Activated CD4-positive, alpha-beta memory T cell treated with anti-CD3 and anti-CD28 coated beads for 36 hours (primary cell): ENCODE data around the gene C20orf173. TPM values are rescaled to one million over a fixed set of nuclear protein-coding genes. Genes with fewer than 3 reads are reported as not detected.
"Not testable (repeated sequence)": the region's sequence is repeated elsewhere in the genome, so short reads cannot be mapped to it uniquely, and the experiment has no call there.

Experiments used
- CTCF ChIA-PET: fragments of 350-600 bp; sonication (Branson Sonifier 250); formaldehyde crosslinking; loops from one replicate; lab custom pipeline; 2021; ENCODE audit warnings: antibody characterized with exemption, inconsistent platforms; lab: Charles Lee
- POLR2A ChIA-PET: fragments of 350-600 bp; sonication (Branson Sonifier 250); formaldehyde crosslinking; loops from one replicate; lab custom pipeline; 2021; ENCODE audit warnings: antibody characterized with exemption; lab: Charles Lee
- DNase-seq: peaks from one replicate; pipeline ENCODE4 v3.0.0-alpha.2; 2020
- H3K27ac Mint-ChIP-seq: one replicate; pipeline ENCODE4 v1.8.0; 2021; ENCODE audit warnings: mixed read lengths
- H3K27me3 Mint-ChIP-seq: one replicate; pipeline ENCODE4 v1.8.0; 2021; ENCODE audit warnings: mixed read lengths
- H3K36me3 Mint-ChIP-seq: one replicate; pipeline ENCODE4 v1.8.0; 2021; ENCODE audit warnings: mixed read lengths
- H3K4me1 Mint-ChIP-seq: one replicate; pipeline ENCODE4 v1.8.0; 2021; ENCODE audit warnings: low read depth, mixed read lengths
- H3K4me3 Mint-ChIP-seq: one replicate; pipeline ENCODE4 v1.8.0; 2021; ENCODE audit warnings: mild to moderate bottlenecking, mixed read lengths
- H3K9me3 Mint-ChIP-seq: one replicate; pipeline ENCODE4 v1.8.0; 2021; ENCODE audit warnings: mixed read lengths
- intact Hi-C: fragments of 100-400 bp; cut with micrococcal nuclease; formaldehyde crosslinking; loops from one replicate; pipeline ENCODE4 v1.15.1; 2023
- total RNA-seq, 2 experiments: library from RNA; stranded (reverse); gene quantifications; one replicate each; pipeline ENCODE4 v1.2.3, GENCODE V29; 2021

The C20orf173 gene
- total RNA-seq, 2 experiments from 2014 or later, result not detected

- DNase-seq, H3K27ac Mint-ChIP-seq, POLR2A ChIA-PET, H3K36me3 Mint-ChIP-seq, H3K4me1 Mint-ChIP-seq, H3K27me3 Mint-ChIP-seq, H3K9me3 Mint-ChIP-seq, intact Hi-C loops, H3K4me3 Mint-ChIP-seq: not testable (repeated sequence)
- CTCF ChIA-PET, result interaction anchor here (2.0 kb wide), 1 partner anchor 54 kb away, joined by 9 read pairs; no protein-coding TSS in a partner anchor
These were observed 11.7 kb downstream of the C20orf173 start for GRCh38 chr20:35517767-35518166.

- ChIA-PET CTCF (interaction anchor here (2.0 kb wide), 1 partner anchor 54 kb away, joined by 9 read pairs; no protein-coding TSS in a partner anchor), POLR2A (no interaction called here)
These were observed 12.3 kb downstream of the C20orf173 start for GRCh38 chr20:35517125-35517524.

GRCh38 chr20:35515949-35516645, 13.4 kb downstream of the C20orf173 start:
- Mint-ChIP-seq H3K36me3 (peaks cover 12% of the 10 kb centered on the region), H3K27me3 (no peaks in the 10 kb centered on the region), H3K4me1 (no peaks in the 10 kb centered on the region), H3K4me3 (no peak overlapping the region), H3K9me3 (no peaks in the 10 kb centered on the region), H3K27ac (no peak overlapping the region)
- no peak for DNase-seq
- intact Hi-C loops, result no loop called here
- ChIA-PET CTCF (interaction anchor here (2.0 kb wide), 1 partner anchor 53 kb away, joined by 9 read pairs; no protein-coding TSS in a partner anchor), POLR2A (no interaction called here)

More at GRCh38 chr20:35517125-35517524, 12.3 kb downstream of the C20orf173 start:
- intact Hi-C loops, result no loop called here
- Mint-ChIP-seq H3K36me3 (peaks cover 7% of the 10 kb centered on the region), H3K9me3 (no peaks in the 10 kb centered on the region), H3K27me3 (no peaks in the 10 kb centered on the region), H3K27ac (no peak overlapping the region), H3K4me1 (no peaks in the 10 kb centered on the region), H3K4me3 (no peak overlapping the region)
- no peak for DNase-seq

- intact Hi-C loops, result no loop called here
- CTCF ChIA-PET, result no interaction called here
- POLR2A ChIA-PET, result no interaction called here
- Mint-ChIP-seq H3K4me1 (no peaks in the 10 kb centered on the region), H3K27me3 (no peaks in the 10 kb centered on the region), H3K27ac (no peak overlapping the region), H3K9me3 (no peaks in the 10 kb centered on the region), H3K4me3 (no peak overlapping the region), H3K36me3 (peaks cover 12% of the 10 kb centered on the region)
- no peak for DNase-seq
These were observed 14.1 kb downstream of the C20orf173 start for GRCh38 chr20:35515341-35515740.

GRCh38 chr20:35514371-35514932, 15.0 kb downstream of the C20orf173 start:
- Mint-ChIP-seq H3K36me3 (peaks cover 15% of the 10 kb centered on the region), H3K27me3 (no peaks in the 10 kb centered on the region), H3K4me1 (no peaks in the 10 kb centered on the region), H3K9me3 (no peaks in the 10 kb centered on the region), H3K4me3 (no peak overlapping the region), H3K27ac (no peak overlapping the region)
- POLR2A ChIA-PET, result no interaction called here
- CTCF ChIA-PET, result no interaction called here
- DNase-seq, result no peak
- intact Hi-C loops, result no loop called here

GRCh38 chr20:35511814-35512420, 17.5 kb downstream of the C20orf173 start:
- H3K4me3 Mint-ChIP-seq, result no peak overlapping the region
- peaks cover 25% of the 10 kb centered on the region for H3K36me3 Mint-ChIP-seq
- CTCF ChIA-PET, result interaction anchor here (1.1 to 1.4 kb wide), 3 partner anchors 45 to 71 kb away, joined by 3 to 4 read pairs (median 3); partner anchors contain the start of gene CEP250
- no peaks in the 10 kb centered on the region for H3K27me3 Mint-ChIP-seq
- no peaks in the 10 kb centered on the region for H3K9me3 Mint-ChIP-seq
- DNase-seq, result no peak
- intact Hi-C loops, result no loop called here
- peak overlapping the region; percentile 11 for H3K27ac Mint-ChIP-seq
- peaks cover 3% of the 10 kb centered on the region for H3K4me1 Mint-ChIP-seq
- POLR2A ChIA-PET, result no interaction called here

- CTCF ChIA-PET, result interaction anchor here (0.7 to 1.1 kb wide), 4 partner anchors 45 to 405 kb away, joined by 3 to 6 read pairs (median 3); no protein-coding TSS in a partner anchor
- peaks cover 26% of the 10 kb centered on the region for H3K36me3 Mint-ChIP-seq
- peaks cover 11% of the 10 kb centered on the region for H3K4me1 Mint-ChIP-seq
- no peak for DNase-seq
- H3K4me3 Mint-ChIP-seq, result no peak overlapping the region
- H3K27me3 Mint-ChIP-seq, result no peaks in the 10 kb centered on the region
- no peaks in the 10 kb centered on the region for H3K9me3 Mint-ChIP-seq
- intact Hi-C loops, result no loop called here
- POLR2A ChIA-PET, result interaction anchor here (0.6 kb wide), 1 partner anchor 98 kb away, joined by 3 read pairs; no protein-coding TSS in a partner anchor
- no peak overlapping the region for H3K27ac Mint-ChIP-seq
These were observed 18.3 kb downstream of the C20orf173 start for GRCh38 chr20:35510951-35511735.

DNA sequence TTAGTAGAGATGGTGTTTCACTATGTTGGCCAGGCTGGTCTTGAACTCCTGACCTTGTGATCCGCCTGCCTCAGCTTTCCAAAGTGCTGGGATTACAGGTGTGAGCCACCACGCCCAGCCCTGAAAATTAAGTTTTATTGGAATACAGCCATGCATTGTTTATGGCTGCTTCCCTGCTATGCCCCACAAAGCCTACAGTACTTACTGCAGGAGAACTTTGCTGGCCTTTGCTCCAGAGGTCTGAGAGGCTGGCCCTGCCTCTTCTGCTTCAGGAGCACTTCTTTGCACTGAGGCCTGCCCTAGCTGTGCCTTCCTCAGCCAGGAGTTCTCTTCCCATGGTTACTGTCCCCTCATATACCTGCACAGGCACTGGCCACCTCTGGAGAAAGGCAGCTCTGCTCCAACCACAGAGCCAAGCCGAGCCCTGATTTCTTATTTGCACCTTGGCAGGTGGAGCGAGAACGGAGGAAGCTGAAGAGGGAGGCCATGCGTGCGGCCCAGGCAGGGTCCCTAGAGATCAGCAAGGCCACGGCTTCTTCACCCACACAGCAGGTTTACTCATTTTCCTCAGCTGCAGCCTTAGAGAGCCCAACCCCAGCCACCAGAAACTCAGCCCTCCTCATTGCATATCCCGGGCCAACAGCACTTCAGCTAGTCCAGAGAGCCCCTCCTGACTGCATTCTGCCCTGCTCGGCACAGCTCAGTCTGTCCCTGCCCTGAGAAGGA, 20.8 kb downstream of the C20orf173 start:
- Mint-ChIP-seq H3K27ac (no peak overlapping the region), H3K4me3 (no peak overlapping the region), H3K36me3 (peaks cover 37% of the 10 kb centered on the region), H3K27me3 (no peaks in the 10 kb centered on the region), H3K9me3 (no peaks in the 10 kb centered on the region), H3K4me1 (peaks cover 26% of the 10 kb centered on the region)
- intact Hi-C loops, result no loop called here
- DNase-seq, result no peak
- POLR2A ChIA-PET, result interaction anchor here (0.7 kb wide), 1 partner anchor 22 kb away, joined by 3 read pairs; no protein-coding TSS in a partner anchor
- CTCF ChIA-PET, result no interaction called here

- Mint-ChIP-seq H3K4me3 (no peak overlapping the region), H3K27me3 (no peaks in the 10 kb centered on the region), H3K27ac (peak overlapping the region; percentile 70), H3K9me3 (no peaks in the 10 kb centered on the region), H3K4me1 (peaks cover 26% of the 10 kb centered on the region), H3K36me3 (peaks cover 49% of the 10 kb centered on the region)
- CTCF ChIA-PET, result interaction anchor here (0.8 kb wide), 1 partner anchor 43 kb away, joined by 5 read pairs; no protein-coding TSS in a partner anchor
- peak; percentile 25 for DNase-seq
- POLR2A ChIA-PET, result no interaction called here
- intact Hi-C loops, result no loop called here
These were observed 22.4 kb downstream of the C20orf173 start for GRCh38 chr20:35506872-35507638.

- intact Hi-C loops, result no loop called here
- no peak overlapping the region for H3K4me3 Mint-ChIP-seq
- CTCF ChIA-PET, result no interaction called here
- H3K27ac Mint-ChIP-seq, result peak overlapping the region; percentile 70
- H3K9me3 Mint-ChIP-seq, result no peaks in the 10 kb centered on the region
- H3K4me1 Mint-ChIP-seq, result peaks cover 26% of the 10 kb centered on the region
- no peaks in the 10 kb centered on the region for H3K27me3 Mint-ChIP-seq
- no peak for DNase-seq
- H3K36me3 Mint-ChIP-seq, result peaks cover 48% of the 10 kb centered on the region
- POLR2A ChIA-PET, result interaction anchor here (0.8 kb wide), 1 partner anchor 15 kb away, joined by 4 read pairs; no protein-coding TSS in a partner anchor
These were observed 23.3 kb downstream of the C20orf173 start for GRCh38 chr20:35506179-35506578.
